H9 (cell line): ENCODE data around the gene CPEB2. TPM values are rescaled to one million over a fixed set of nuclear protein-coding genes. Genes with fewer than 3 reads are reported as not detected.

Experiments used
- DNase-seq: peaks from one replicate; pipeline ENCODE4 v3.0.0-alpha.2; 2017
- H2AFZ ChIP-seq: one replicate; pipeline ENCODE4 v1.6.1; 2013; ENCODE audit warnings: mild to moderate bottlenecking, low read length, control low read depth, moderate library complexity
- H2AK5ac ChIP-seq: 2 replicates; pipeline ENCODE4 v1.6.1; 2013; ENCODE audit warnings: low read length, control low read depth, mixed read lengths; ENCODE audit not compliant: insufficient read length
- H2BK120ac ChIP-seq: one replicate; pipeline ENCODE4 v1.6.1; 2013; ENCODE audit warnings: low read depth, mild to moderate bottlenecking, low read length, control low read depth, inconsistent platforms; ENCODE audit not compliant: poor library complexity, severe bottlenecking
- H2BK12ac ChIP-seq: 2 replicates; pipeline ENCODE4 v1.6.1; 2013; ENCODE audit warnings: low read length, control low read depth, mixed read lengths, low read depth; ENCODE audit not compliant: insufficient read length
- H2BK15ac ChIP-seq: 2 replicates; pipeline ENCODE4 v1.6.1; 2013; ENCODE audit warnings: low read depth, low read length, control low read depth
- H2BK20ac ChIP-seq: one replicate; pipeline ENCODE4 v1.6.1; 2013; ENCODE audit warnings: low read depth, mild to moderate bottlenecking, low read length, control low read depth, inconsistent platforms; ENCODE audit not compliant: poor library complexity, severe bottlenecking
- H2BK5ac ChIP-seq: 2 replicates; pipeline ENCODE4 v1.6.1; 2013; ENCODE audit warnings: low read length, control low read depth, mixed read lengths; ENCODE audit not compliant: insufficient read length
- H3K14ac ChIP-seq: 2 replicates; pipeline ENCODE4 v1.6.1; 2013; ENCODE audit warnings: low read length, control low read depth; ENCODE audit not compliant: insufficient read depth
- H3K18ac ChIP-seq: 2 replicates; pipeline ENCODE4 v1.6.1; 2013; ENCODE audit warnings: low read depth, mild to moderate bottlenecking, mixed read lengths, low read length, control low read depth; ENCODE audit not compliant: insufficient read length
- H3K23ac ChIP-seq: 2 replicates; pipeline ENCODE4 v1.6.1; 2013; ENCODE audit warnings: low read length, control low read depth, mixed read lengths, low read depth; ENCODE audit not compliant: insufficient read length
- H3K23me2 ChIP-seq: 2 replicates; pipeline ENCODE4 v1.6.1; 2013; ENCODE audit warnings: low read depth, mild to moderate bottlenecking, mixed read lengths, low read length, control low read depth; ENCODE audit not compliant: insufficient read length, poor library complexity, severe bottlenecking
- H3K27ac ChIP-seq: 2 replicates; pipeline ENCODE4 v1.5.1; 2013; ENCODE audit warnings: low read length, control low read depth, mixed read lengths, low read depth; ENCODE audit not compliant: insufficient read length
- H3K27me3 ChIP-seq: 2 replicates; pipeline ENCODE4 v1.6.1; 2013; ENCODE audit warnings: low read length, control low read depth, inconsistent platforms; ENCODE audit not compliant: insufficient read depth
- H3K4ac ChIP-seq: 2 replicates; pipeline ENCODE4 v1.6.1; 2013; ENCODE audit warnings: low read depth, mild to moderate bottlenecking, control low read depth, inconsistent platforms, low read length, moderate library complexity
- H3K4me1 ChIP-seq: 2 replicates; pipeline ENCODE4 v1.6.1; 2013; ENCODE audit warnings: low read length, control low read depth, inconsistent platforms; ENCODE audit not compliant: insufficient read depth
- H3K4me2 ChIP-seq: 2 replicates; pipeline ENCODE4 v1.6.1; 2013; ENCODE audit warnings: low read length, control low read depth, mixed read lengths; ENCODE audit not compliant: insufficient read length, insufficient read depth
- H3K56ac ChIP-seq: 2 replicates; pipeline ENCODE4 v1.6.1; 2013; ENCODE audit warnings: low read depth, mild to moderate bottlenecking, mixed read lengths, low read length, control low read depth; ENCODE audit not compliant: insufficient read length
- H3K79me1 ChIP-seq: 2 replicates; pipeline ENCODE4 v1.6.1; 2013; ENCODE audit warnings: low read depth, mild to moderate bottlenecking, moderate library complexity, low read length, control low read depth, inconsistent platforms; ENCODE audit not compliant: insufficient read depth, poor library complexity, severe bottlenecking
- H3K79me2 ChIP-seq: 2 replicates; pipeline ENCODE4 v1.6.1; 2013; ENCODE audit warnings: low read length, control low read depth, inconsistent platforms; ENCODE audit not compliant: insufficient read depth
- H3K9ac ChIP-seq: 2 replicates; pipeline ENCODE4 v1.6.1; 2013; ENCODE audit warnings: low read length, control low read depth, mixed read lengths; ENCODE audit not compliant: insufficient read length; ENCODE audit errors: extremely low read depth
- H3K9me3 ChIP-seq: one replicate; pipeline ENCODE4 v1.6.1; 2013; ENCODE audit warnings: low read depth, low read length, inconsistent platforms; ENCODE audit not compliant: control insufficient read depth
- H3T11ph ChIP-seq: one replicate; pipeline ENCODE4 v1.6.1; 2013; ENCODE audit warnings: mild to moderate bottlenecking, low read length, control low read depth, inconsistent platforms
- H4K20me1 ChIP-seq: one replicate; pipeline ENCODE4 v1.6.1; 2013; ENCODE audit not compliant: control insufficient read depth, insufficient read length, insufficient read depth
- H4K5ac ChIP-seq: 2 replicates; pipeline ENCODE4 v1.6.1; 2013; ENCODE audit warnings: low read depth, mild to moderate bottlenecking, mixed read lengths, low read length, control low read depth; ENCODE audit not compliant: insufficient read length
- H4K8ac ChIP-seq: replicated peaks from 2 replicates; pipeline ENCODE4 v1.6.1; 2013; ENCODE audit warnings: low read length, control low read depth, mixed read lengths, low read depth; ENCODE audit not compliant: insufficient read length
- H4K91ac ChIP-seq: 2 replicates; pipeline ENCODE4 v1.6.1; 2013; ENCODE audit warnings: low read depth, mild to moderate bottlenecking, moderate library complexity, mixed read lengths, low read length, control low read depth; ENCODE audit not compliant: insufficient read length
- H3K27ac Mint-ChIP-seq, 3 experiments: 2 replicates in 2 of 3; 3 replicates in 1 of 3; pipeline ENCODE4 v1.8.0; 2020 to 2021; ENCODE audit warnings: mixed read lengths in 3 of 3, mild to moderate bottlenecking in 1 of 3, moderate library complexity in 1 of 3
- H3K27me3 Mint-ChIP-seq: 2 replicates; pipeline ENCODE4 v1.8.0; 2021; ENCODE audit warnings: low read depth, mild to moderate bottlenecking, moderate library complexity, mixed read lengths
- H3K36me3 Mint-ChIP-seq, 3 experiments: 2 replicates in 2 of 3; 3 replicates in 1 of 3; pipeline ENCODE4 v1.8.0; 2020 to 2021; ENCODE audit warnings: low read depth in 3 of 3, mixed read lengths in 3 of 3; ENCODE audit not compliant: insufficient read depth in 1 of 3
- H3K4me1 Mint-ChIP-seq, 2 experiments: 2 replicates each; pipeline ENCODE4 v1.8.0; 2020; ENCODE audit warnings: mixed read lengths in 2 of 2
- H3K4me3 Mint-ChIP-seq, 2 experiments: 2 replicates in 1 of 2; 3 replicates in 1 of 2; pipeline ENCODE4 v1.8.0; 2020 to 2021; ENCODE audit warnings: mild to moderate bottlenecking in 2 of 2, mixed read lengths in 2 of 2, moderate library complexity in 1 of 2
- H3K9me3 Mint-ChIP-seq, 2 experiments: 2 replicates in 1 of 2; 3 replicates in 1 of 2; pipeline ENCODE4 v1.8.0; 2020; ENCODE audit warnings: mild to moderate bottlenecking in 2 of 2, mixed read lengths in 2 of 2, moderate library complexity in 1 of 2
- WGBS: extraction: QIAGEN DNeasy Blood & Tissue Kit; methylation state at CpG from one replicate; pipeline ENCODE4 v1.1.7; 2013; ENCODE audit warnings: missing lambda C conversion rate, low lambda C conversion rate, mixed read lengths; ENCODE audit not compliant: insufficient read length; ENCODE audit errors: extremely low coverage; 5-methylcytosine and 5-hydroxymethylcytosine counted together
- total RNA-seq: library from RNA; stranded (reverse); gene quantifications from 2 replicates; pipeline ENCODE4 v1.2.1, GENCODE V29; 2021
- TF ChIP-seq, protein P1 (sequence below): fragments of 200-600 bp; sonication (generic); conservative IDR thresholded peaks from 3 replicates; pipeline ENCODE4 v1.8.0; 2021; ENCODE audit warnings: antibody characterized with exemption, mild to moderate bottlenecking

Gene CPEB2
- total RNA-seq, 1 experiment from 2014 or later, result 1.8 TPM

DNA sequence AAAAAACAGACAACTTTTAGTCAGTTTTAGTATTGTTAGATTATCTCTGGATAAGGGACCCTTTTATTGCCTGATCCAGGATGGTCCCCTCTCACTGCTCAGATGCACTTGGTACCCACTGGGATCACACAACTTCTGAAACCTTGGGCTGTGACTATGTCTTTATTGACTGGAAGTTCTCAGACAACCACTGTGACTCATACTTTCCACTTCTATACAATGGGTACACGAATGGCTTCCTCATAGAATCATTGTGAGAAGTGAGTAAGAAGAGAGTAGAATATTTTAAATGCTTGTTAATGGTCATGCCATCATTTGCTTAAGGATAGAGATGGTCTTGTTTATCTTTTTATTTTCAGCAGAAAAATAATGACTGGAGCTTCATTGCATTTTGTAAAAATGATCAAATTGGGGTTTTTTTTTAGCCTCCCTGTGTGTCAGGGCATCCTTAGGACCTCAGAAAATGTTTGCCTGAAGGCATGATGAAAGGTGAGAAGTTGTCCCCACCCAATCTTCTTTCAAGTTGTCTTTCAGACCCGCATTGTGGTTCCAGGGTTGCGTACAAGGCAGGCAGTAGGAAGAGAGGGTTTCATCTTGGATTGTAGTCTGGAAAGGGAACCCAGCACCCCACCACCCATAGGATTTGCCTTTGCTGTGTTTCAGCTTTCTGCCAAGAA is 115.1 kb downstream of the CPEB2 start:
- TF ChIP-seq, protein P1, sequence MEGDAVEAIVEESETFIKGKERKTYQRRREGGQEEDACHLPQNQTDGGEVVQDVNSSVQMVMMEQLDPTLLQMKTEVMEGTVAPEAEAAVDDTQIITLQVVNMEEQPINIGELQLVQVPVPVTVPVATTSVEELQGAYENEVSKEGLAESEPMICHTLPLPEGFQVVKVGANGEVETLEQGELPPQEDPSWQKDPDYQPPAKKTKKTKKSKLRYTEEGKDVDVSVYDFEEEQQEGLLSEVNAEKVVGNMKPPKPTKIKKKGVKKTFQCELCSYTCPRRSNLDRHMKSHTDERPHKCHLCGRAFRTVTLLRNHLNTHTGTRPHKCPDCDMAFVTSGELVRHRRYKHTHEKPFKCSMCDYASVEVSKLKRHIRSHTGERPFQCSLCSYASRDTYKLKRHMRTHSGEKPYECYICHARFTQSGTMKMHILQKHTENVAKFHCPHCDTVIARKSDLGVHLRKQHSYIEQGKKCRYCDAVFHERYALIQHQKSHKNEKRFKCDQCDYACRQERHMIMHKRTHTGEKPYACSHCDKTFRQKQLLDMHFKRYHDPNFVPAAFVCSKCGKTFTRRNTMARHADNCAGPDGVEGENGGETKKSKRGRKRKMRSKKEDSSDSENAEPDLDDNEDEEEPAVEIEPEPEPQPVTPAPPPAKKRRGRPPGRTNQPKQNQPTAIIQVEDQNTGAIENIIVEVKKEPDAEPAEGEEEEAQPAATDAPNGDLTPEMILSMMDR, result no peak
- H3K9me3 Mint-ChIP-seq, result peaks cover 19 to 21% of the 10 kb centered on the region in 2 experiments

More for the DNA sequence above, 115.1 kb downstream of the CPEB2 start:
- H3K9ac ChIP-seq, result no peak overlapping the region
- no peak overlapping the region for H3K14ac ChIP-seq
- H3K27ac ChIP-seq, result no peak overlapping the region
- H3K4me3 Mint-ChIP-seq, result no peak overlapping the region
- no peak overlapping the region for H3K4ac ChIP-seq
- H3K4me1 ChIP-seq, result no peaks in the 10 kb centered on the region
- no peak overlapping the region for H3K23ac ChIP-seq
- WGBS, result no CpG with 5 or more reads among the region's 3 CpGs
- no peak overlapping the region for H2BK5ac ChIP-seq
- H3K4me2 ChIP-seq, result no peak overlapping the region
- no peaks in the 10 kb centered on the region; the same call in 1 of the 2 replicates for H3K79me2 ChIP-seq
- H4K20me1 ChIP-seq, result no peaks in the 10 kb centered on the region
- no peak overlapping the region for H2BK20ac ChIP-seq
- H3K9me3 ChIP-seq, result no peaks in the 10 kb centered on the region
- no peak overlapping the region for H4K91ac ChIP-seq
- H3K56ac ChIP-seq, result no peak overlapping the region
- H3K36me3 Mint-ChIP-seq, result peaks cover 5 to 10% (median 8%) of the 10 kb centered on the region in 3 experiments; a peak in 6 of 7 replicates
- no peak overlapping the region for H2BK120ac ChIP-seq
- no peak overlapping the region for H3K18ac ChIP-seq
- no peaks in the 10 kb centered on the region for H3K79me1 ChIP-seq
- no peak overlapping the region for H2BK15ac ChIP-seq
- H3K27me3 Mint-ChIP-seq, result no peaks in the 10 kb centered on the region
- H4K5ac ChIP-seq, result no peak overlapping the region
- no peak overlapping the region for H4K8ac ChIP-seq
- H2BK12ac ChIP-seq, result no peak overlapping the region
- H3T11ph ChIP-seq, result no peak overlapping the region
- H3K4me1 Mint-ChIP-seq, result no peaks in the 10 kb centered on the region
- H3K27me3 ChIP-seq, result no peaks in the 10 kb centered on the region
- H2AK5ac ChIP-seq, result no peak overlapping the region
- no peaks in the 10 kb centered on the region for H3K23me2 ChIP-seq
- DNase-seq, result no peak
- H2AFZ ChIP-seq, result no peak overlapping the region
- no peak overlapping the region for H3K27ac Mint-ChIP-seq
